ENCODE data around the gene TCEAL7. TPM values are rescaled to one million over a fixed set of nuclear protein-coding genes. Genes with fewer than 3 reads are reported as not detected.

The TCEAL7 gene
- total RNA-seq, 1 experiment from 2014 or later = not detected

DNA sequence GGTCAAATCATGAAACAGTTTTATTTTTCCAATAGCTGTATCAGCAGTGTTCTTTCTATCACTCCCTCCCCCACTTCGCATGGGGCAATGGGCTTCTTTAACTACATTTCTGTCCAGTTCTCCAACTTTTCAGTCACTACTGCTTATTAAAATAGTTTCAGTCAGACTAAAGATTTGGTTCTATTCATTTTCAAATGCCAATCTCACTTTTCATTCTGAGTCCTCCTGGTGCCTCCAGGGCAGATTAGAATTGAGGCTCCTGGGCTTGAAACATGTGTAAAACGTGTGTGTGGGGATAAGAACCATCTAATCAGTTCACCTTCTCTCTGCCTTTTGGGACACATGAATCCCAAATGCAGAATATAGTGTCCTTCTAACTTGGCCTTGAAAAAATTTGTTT is 42.8 kb downstream of the TCEAL7 start:
- Histone ChIP-seq H3K27ac (no peak overlapping the region), H4K20me1 (ENCODE audit: insufficient read depth) (no peaks in the 10 kb centered on the region), H3K4me3 (no peak overlapping the region), H3K4me1 (replicated peaks; ENCODE audit: insufficient read depth) (peaks cover 5% of the 10 kb centered on the region; the same call in 1 of the 2 replicates), H3K79me2 (ENCODE audit: low read depth) (0 out of 2 replicates have a peak, but pooled peaks cover 6% of the 10 kb centered on the region), H3K4me2 (no peak overlapping the region), H3K9me2 (ENCODE audit: insufficient read depth) (no peaks in the 10 kb centered on the region), H3K27me3 (ENCODE audit: insufficient read depth, low read depth) (no peaks in the 10 kb centered on the region), H3K36me3 (ENCODE audit: low read depth) (no peaks in the 10 kb centered on the region), H2AFZ (no peak overlapping the region), H3F3A (ENCODE audit: insufficient read depth, low read depth) (no peaks in the 10 kb centered on the region), H3K9me3 (ENCODE audit: insufficient read depth, low read depth) (no peaks in the 10 kb centered on the region)
- DNase-seq = no peak
- POLR2A ChIA-PET (ENCODE audit: unreplicated experiment) = no interaction called here
- intact Hi-C loops (cut with micrococcal nuclease; ENCODE audit: unreplicated experiment) = no loop called here
- no peak for TF ChIP-seq EZH2 (IDR thresholded peaks at IDR 0.05; ENCODE audit: low read depth)
- TF ChIP-seq, protein P1, sequence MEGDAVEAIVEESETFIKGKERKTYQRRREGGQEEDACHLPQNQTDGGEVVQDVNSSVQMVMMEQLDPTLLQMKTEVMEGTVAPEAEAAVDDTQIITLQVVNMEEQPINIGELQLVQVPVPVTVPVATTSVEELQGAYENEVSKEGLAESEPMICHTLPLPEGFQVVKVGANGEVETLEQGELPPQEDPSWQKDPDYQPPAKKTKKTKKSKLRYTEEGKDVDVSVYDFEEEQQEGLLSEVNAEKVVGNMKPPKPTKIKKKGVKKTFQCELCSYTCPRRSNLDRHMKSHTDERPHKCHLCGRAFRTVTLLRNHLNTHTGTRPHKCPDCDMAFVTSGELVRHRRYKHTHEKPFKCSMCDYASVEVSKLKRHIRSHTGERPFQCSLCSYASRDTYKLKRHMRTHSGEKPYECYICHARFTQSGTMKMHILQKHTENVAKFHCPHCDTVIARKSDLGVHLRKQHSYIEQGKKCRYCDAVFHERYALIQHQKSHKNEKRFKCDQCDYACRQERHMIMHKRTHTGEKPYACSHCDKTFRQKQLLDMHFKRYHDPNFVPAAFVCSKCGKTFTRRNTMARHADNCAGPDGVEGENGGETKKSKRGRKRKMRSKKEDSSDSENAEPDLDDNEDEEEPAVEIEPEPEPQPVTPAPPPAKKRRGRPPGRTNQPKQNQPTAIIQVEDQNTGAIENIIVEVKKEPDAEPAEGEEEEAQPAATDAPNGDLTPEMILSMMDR (conservative IDR thresholded peaks at IDR 0.05) = no peak
- no TSS peak for BruUV-seq (replicated peaks)
- CTCF ChIA-PET = no interaction called here

DNA sequence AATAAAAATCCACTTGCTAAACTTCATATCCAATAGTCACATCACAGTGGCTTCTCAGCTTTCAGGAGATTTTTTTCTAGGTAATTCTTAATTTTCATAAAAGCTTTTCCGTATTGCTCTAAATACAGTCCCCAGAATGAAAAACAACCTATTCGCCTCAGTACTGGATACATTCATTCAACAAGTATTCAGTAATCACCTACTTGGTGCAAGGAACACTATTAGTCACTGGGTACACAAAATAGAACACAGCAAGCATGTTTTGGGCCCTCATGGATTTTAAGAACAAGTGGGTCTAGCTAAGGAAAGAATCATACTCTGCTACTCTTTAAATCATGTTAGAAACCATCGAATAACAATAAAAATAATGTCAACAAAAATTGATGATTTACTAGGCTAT is 43.5 kb downstream of the TCEAL7 start:
- no peaks in the 10 kb centered on the region for H4K20me1 ChIP-seq (ENCODE audit: insufficient read depth)
- intact Hi-C loops (cut with micrococcal nuclease; ENCODE audit: unreplicated experiment) = no loop called here
- no peaks in the 10 kb centered on the region for H3K36me3 ChIP-seq (ENCODE audit: low read depth)
- H3K79me2 ChIP-seq (ENCODE audit: low read depth) = 0 out of 2 replicates have a peak, but pooled peaks cover 6% of the 10 kb centered on the region
- CTCF ChIA-PET = no interaction called here
- H2AFZ ChIP-seq = no peak overlapping the region
- H3K4me2 ChIP-seq = no peak overlapping the region
- no peaks in the 10 kb centered on the region for H3K9me3 ChIP-seq (ENCODE audit: insufficient read depth, low read depth)
- peaks cover 5% of the 10 kb centered on the region; the same call in 1 of the 2 replicates for H3K4me1 ChIP-seq (replicated peaks; ENCODE audit: insufficient read depth)
- H3K4me3 ChIP-seq = no peak overlapping the region
- no peaks in the 10 kb centered on the region for H3F3A ChIP-seq (ENCODE audit: insufficient read depth, low read depth)
- BruUV-seq (replicated peaks) = no TSS peak
- POLR2A ChIA-PET (ENCODE audit: unreplicated experiment) = no interaction called here
- DNase-seq = peak in 1 of 2 experiments; percentile 41
- TF ChIP-seq EZH2 (IDR thresholded peaks at IDR 0.05; ENCODE audit: low read depth) = no peak
- TF ChIP-seq, protein P1 (conservative IDR thresholded peaks at IDR 0.05) = no peak
- H3K9me2 ChIP-seq (ENCODE audit: insufficient read depth) = no peaks in the 10 kb centered on the region
- no peak overlapping the region for H3K27ac ChIP-seq
- H3K27me3 ChIP-seq (ENCODE audit: insufficient read depth, low read depth) = no peaks in the 10 kb centered on the region

DNA sequence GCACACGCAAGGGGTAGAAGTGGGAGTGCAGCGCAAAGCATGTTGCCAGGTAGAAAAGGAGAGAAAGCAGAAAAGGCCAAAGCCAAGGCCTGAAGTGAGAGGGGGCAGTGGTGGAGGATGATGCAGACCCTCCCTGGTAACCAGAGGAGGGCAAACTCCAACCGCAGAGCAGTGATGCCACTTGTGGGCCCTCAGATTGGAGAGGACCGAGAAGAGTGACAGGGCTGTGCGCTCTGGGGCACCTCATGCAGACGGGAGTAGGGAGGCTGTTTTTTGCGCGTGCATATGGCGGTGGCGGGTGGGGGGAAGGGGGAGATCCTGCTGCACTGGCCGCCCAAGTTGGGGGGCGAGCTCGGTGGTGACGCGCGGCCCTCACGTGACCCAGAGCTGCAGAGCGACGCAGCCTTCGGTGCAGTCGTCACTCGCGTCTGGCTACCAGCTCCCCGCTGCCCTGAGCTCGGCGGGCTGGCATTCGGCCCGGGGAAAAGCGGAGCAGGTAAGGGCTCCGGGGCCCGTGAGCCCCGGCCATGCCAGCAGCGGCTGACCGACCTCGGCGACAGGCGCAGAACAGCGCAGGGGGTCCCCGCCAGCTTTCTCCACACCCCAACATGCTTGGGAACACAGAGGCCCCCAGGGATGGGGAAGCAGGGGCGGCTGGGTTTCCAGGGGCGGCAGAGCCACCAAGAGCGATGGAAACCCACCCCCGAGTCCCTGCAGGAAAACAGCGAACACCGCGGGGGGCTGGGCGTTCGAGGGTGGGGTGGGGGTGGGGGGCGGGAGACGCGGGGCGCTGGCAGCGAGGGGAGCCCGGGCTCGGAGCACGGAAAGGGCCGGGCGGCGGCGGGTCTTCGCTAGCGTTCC is 46.3 kb downstream of the TCEAL7 start, which contains the start of gene BEX3:
BEX3 (plus strand) TSS at position 421 of the 861 bp plus-strand sequence. CDS start 984 bp downstream, outside the sequence.
- Histone ChIP-seq H4K20me1 (ENCODE audit: insufficient read depth) (no peaks in the 10 kb centered on the region), H3F3A (ENCODE audit: insufficient read depth, low read depth) (no peaks in the 10 kb centered on the region), H3K27ac (no peak within 1 kb of the TSS), H3K36me3 (ENCODE audit: low read depth) (no peaks in the 10 kb centered on the region), H3K9me3 (ENCODE audit: insufficient read depth, low read depth) (no peaks in the 10 kb centered on the region), H3K9me2 (ENCODE audit: insufficient read depth) (no peaks in the 10 kb centered on the region), H3K27me3 (ENCODE audit: insufficient read depth, low read depth) (no peaks in the 10 kb centered on the region), H3K79me2 (ENCODE audit: low read depth) (0 out of 2 replicates have a peak, but pooled peaks cover 6% of the 10 kb centered on the region), H3K4me2 (peak within 1 kb of the TSS; percentile 80), H2AFZ (peak within 1 kb of the TSS; percentile 83), H3K4me1 (replicated peaks; ENCODE audit: insufficient read depth) (peaks cover 5% of the 10 kb centered on the region; the same call in 1 of the 2 replicates), H3K4me3 (peak within 1 kb of the TSS; percentile 62)
- ChIA-PET POLR2A (ENCODE audit: unreplicated experiment) (interaction anchor here (0.6 kb wide), 1 partner anchor 781 kb away, joined by 3 read pairs; the partner anchor contains the start of gene SLC25A53), CTCF (no interaction called here)
- intact Hi-C loops (cut with micrococcal nuclease; ENCODE audit: unreplicated experiment) = no loop called here
- BruUV-seq (replicated peaks) = no TSS peak
- DNase-seq = peak in 1 of 2 experiments; percentile 36
- TF ChIP-seq, protein P1 (conservative IDR thresholded peaks at IDR 0.05) = no peak
- TF ChIP-seq EZH2 (IDR thresholded peaks at IDR 0.05; ENCODE audit: low read depth) = no peak

Measured in PC-9 (cell line).